Left ventricle myocardium superior (tissue), 1 donor: ENCODE data around the gene SLC19A1. TPM values are rescaled to one million over a fixed set of nuclear protein-coding genes. Genes with fewer than 3 reads are reported as not detected.

Experiments used
- ATAC-seq: fragments of 200-7000 bp; cut with Tn5 transposase; one replicate; pipeline ENCODE4 v1.9.1; 2020; ENCODE audit warnings: mild to moderate bottlenecking, moderate library complexity
- DNase-seq: peaks from one replicate; pipeline ENCODE4 v3.0.0-alpha.2; 2020
- intact Hi-C: fragments of 100-400 bp; cut with micrococcal nuclease; formaldehyde crosslinking; loops from one replicate; pipeline ENCODE4 v1.11.0; 2022
- total RNA-seq: library from RNA; stranded (reverse); fragmentation: NEBNext Ultra II Directional; extraction: Animal tissue kit (Norgen Biotek cat#: 25700); gene quantifications from one replicate; pipeline ENCODE4 v1.2.1, GENCODE V29; 2021
- donor health status: DM: no; HTN: yes; CAD: no; lungs with severe emphysema.

SLC19A1 gene
- total RNA-seq, 1 donor from 2014 or later, result 7.6 TPM

GRCh38 chr21:45513741-45514310, 28.4 kb downstream of the SLC19A1 start:
- ATAC-seq (no peak), DNase-seq (peak; percentile 22)
- intact Hi-C loops, result no loop called here

DNA sequence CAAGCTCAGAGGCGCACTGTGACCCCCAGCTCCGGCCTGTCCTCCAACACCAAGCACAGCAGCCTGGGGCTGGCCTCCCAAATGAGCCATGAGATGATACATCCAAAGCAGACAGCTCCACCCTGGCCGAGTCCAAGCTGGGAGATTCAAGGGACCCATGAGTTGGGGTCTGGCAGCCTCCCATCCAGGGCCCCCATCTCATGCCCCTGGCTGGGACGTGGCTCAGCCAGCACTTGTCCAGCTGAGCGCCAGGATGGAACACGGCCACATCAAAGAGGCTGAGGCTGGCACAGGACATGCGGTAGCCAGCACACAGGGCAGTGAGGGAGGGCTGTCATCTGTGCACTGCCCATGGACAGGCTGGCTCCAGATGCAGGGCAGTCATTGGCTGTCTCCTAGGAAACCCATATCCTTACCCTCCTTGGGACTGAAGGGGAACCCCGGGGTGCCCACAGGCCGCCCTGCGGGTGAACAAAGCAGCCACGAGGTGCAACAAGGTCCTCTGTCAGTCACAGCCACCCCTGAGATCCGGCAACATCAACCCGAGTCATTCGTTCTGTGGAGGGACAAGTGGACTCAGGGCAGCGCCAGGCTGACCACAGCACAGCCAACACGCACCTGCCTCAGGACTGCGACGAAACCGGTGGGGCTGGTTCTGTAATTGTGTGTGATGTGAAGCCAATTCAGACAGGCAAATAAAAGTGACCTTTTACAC, 29.1 kb downstream of the SLC19A1 start:
- intact Hi-C loops, result no loop called here
- DNase-seq (no peak), ATAC-seq (no peak)

- DNase-seq (peak; percentile 16), ATAC-seq (no peak)
- intact Hi-C loops, result no loop called here
Observed at GRCh38 chr21:45512626-45513002, 29.6 kb downstream of the SLC19A1 start.

DNA sequence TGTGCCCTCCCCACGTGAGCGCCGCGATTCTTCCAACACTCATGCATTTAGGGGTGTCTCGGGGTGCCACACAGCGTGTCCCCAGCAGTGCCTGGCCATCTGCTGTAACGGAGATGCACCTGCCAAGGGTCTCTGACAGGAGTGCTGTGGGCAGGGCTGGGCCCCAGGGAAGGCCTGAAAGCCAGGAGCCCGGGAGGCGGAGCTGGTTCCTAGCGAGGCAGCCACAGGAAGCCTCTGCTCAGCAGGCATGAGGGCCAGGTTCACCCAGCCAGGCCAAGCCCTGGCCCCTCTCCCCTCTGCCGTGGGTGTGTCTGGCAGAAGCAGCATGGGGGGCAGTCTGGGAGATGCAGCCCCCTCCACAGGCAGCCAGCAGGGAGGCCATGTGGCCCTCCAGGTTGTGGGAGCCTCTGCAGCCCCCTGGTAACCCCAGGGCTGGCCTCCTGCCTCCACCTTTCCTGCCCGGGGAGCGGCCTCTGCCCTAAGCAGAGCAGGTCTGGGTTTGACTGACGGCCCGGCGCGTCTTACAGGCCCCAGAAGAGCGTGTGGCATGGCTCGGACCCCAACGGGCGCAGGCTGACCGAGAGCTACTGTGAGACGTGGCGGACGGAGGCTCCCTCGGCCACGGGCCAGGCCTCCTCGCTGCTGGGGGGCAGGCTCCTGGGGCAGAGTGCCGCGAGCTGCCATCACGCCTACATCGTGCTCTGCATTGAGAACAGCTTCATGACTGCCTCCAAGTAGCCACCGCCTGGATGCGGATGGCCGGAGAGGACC, 30.4 kb downstream of the SLC19A1 start:
- intact Hi-C loops, result no loop called here
- no peak for ATAC-seq
- DNase-seq, result peak; percentile 27

- intact Hi-C loops, result no loop called here
- ATAC-seq (no peak), DNase-seq (peak; percentile 11)
Observed at GRCh38 chr21:45511007-45511406, 31.2 kb downstream of the SLC19A1 start.

- peak; percentile 21 for DNase-seq
- no peak for ATAC-seq
- intact Hi-C loops, result no loop called here
Observed at GRCh38 chr21:45510466-45510955, 31.7 kb downstream of the SLC19A1 start.

DNA sequence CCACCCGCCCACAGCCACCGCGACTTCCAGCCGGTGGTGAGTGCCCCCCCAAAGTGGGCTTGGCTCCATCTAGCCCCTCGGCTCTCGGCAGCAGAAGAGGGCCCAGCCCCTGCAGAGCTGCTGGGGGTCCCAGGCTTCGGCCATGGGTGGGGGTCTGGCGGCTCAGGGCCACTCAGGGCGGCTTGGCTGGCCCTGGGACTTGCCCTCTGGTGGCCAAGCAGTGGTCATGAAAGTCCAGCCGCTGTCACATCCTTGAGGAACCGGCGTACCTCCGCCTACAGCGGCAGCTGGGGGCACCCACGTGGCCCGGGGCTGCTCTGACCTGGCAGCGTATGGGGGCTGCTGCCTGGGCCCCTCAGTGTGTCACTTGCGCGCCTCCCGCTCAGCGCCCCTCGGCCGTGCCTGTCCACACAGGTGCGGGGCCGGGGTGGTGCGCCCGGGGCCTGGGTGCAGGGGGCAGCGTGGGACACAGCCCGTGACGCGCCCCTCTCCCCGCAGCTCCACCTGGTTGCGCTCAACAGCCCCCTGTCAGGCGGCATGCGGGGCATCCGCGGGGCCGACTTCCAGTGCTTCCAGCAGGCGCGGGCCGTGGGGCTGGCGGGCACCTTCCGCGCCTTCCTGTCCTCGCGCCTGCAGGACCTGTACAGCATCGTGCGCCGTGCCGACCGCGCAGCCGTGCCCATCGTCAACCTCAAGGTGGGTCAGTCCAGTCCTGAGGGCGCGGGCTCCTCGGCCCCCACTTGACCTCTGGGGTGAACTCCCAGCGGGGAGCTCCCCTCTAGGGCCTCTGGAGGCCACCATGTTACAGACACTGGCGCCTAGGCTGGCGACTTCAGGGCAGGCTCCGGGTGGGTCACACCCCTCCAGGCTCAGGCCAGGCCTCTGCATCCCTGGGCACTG, 32.4 kb downstream of the SLC19A1 start:
- ATAC-seq (no peak), DNase-seq (peak; percentile 34)
- intact Hi-C loops, result no loop called here

- DNase-seq (peak; percentile 31), ATAC-seq (no peak)
- intact Hi-C loops, result no loop called here
Observed at GRCh38 chr21:45508607-45509565, 33.4 kb downstream of the SLC19A1 start.

- intact Hi-C loops, result no loop called here
- DNase-seq (peak; percentile 2), ATAC-seq (no peak)
Observed at GRCh38 chr21:45507888-45508508, 34.2 kb downstream of the SLC19A1 start.

DNA sequence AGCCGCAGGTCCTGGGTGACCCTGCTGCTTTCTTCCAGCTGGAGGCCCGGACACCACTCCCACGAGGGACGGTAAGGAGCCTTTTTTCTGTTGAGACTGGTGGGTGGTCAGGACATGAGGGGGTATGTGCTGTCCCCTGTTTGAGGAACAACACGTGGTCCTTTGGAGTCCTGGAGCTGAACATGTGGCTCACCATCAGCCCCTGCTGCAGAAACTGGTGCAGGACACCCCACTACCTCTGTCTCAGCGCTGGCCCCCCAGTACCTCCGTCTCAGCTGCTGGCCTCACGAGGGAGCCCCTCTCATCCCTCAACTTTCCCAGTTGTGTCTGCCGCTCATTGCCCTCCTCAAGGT, 34.7 kb downstream of the SLC19A1 start:
- DNase-seq, result peak; percentile 24

GRCh38 chr21:45506836-45507522, 35.3 kb downstream of the SLC19A1 start:
- intact Hi-C loops, result no loop called here
- no peak for ATAC-seq
- DNase-seq, result peak; percentile 26

More for the DNA sequence above, 34.7 kb downstream of the SLC19A1 start:
- ATAC-seq, result no peak
- intact Hi-C loops, result no loop called here

DNA sequence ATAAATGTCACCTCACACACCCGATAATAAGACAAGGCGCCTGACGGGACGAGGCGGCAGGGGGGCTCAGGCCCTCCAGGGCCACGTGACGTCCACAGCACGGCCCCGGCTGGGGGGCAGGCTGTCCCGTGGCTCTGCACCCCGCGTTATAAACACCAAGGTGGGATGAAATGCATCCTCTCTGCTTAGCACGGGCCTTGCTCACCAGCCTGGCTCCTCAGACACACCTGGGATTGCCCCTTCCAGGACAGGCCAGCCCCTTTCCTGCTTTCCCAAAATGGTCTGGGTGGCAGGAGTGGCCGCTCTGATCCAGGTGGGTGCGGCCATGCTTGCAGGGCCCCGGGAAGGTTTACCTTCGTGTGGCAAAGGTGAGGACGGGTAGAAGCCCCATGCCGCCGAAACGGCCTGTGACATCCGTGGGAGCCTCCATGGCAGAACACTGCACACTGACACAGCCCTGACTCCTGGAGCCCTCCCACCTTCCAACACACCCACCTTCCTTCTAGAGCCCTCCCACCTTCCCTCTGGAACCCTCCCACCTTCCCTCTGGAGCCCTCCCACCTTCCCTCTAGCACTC, 35.9 kb downstream of the SLC19A1 start:
- peak; percentile 7 for DNase-seq

GRCh38 chr21:45505416-45506021, 36.7 kb downstream of the SLC19A1 start:
- ATAC-seq (no peak), DNase-seq (peak; percentile 28)
- intact Hi-C loops, result no loop called here

More for the DNA sequence above, 35.9 kb downstream of the SLC19A1 start:
- intact Hi-C loops, result no loop called here
- ATAC-seq, result no peak

- DNase-seq, result peak; percentile 25
- no peak for ATAC-seq
- intact Hi-C loops, result no loop called here
Observed at GRCh38 chr21:45504516-45505415, 37.5 kb downstream of the SLC19A1 start.

- intact Hi-C loops, result no loop called here
- ATAC-seq (no peak), DNase-seq (peak; percentile 18)
Observed at GRCh38 chr21:45504021-45504515, 38.2 kb downstream of the SLC19A1 start.
